Stimulated activated naive CD4-positive, alpha-beta T cell treated with Interleukin-2 at 50 U/mL for 16 hours (primary cell): ENCODE measurements around the gene CRIP1.
A peak's percentile ranks its signal among the peaks of the same experiment; 100 is the strongest.

Experiments
- DNase-seq: peaks from one replicate; lab custom pipeline; 2025; lab: John Stamatoyannopoulos, UW

Gene CRIP1, protein sequence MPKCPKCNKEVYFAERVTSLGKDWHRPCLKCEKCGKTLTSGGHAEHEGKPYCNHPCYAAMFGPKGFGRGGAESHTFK

GRCh38 chr14:105486163-105486973, at the start of gene CRIP1:
TSS of gene CRIP1 (plus strand) at chr14:105486886. CDS start at chr14:105487260, 374 bp downstream.
- DNase-seq: no peak

DNA sequence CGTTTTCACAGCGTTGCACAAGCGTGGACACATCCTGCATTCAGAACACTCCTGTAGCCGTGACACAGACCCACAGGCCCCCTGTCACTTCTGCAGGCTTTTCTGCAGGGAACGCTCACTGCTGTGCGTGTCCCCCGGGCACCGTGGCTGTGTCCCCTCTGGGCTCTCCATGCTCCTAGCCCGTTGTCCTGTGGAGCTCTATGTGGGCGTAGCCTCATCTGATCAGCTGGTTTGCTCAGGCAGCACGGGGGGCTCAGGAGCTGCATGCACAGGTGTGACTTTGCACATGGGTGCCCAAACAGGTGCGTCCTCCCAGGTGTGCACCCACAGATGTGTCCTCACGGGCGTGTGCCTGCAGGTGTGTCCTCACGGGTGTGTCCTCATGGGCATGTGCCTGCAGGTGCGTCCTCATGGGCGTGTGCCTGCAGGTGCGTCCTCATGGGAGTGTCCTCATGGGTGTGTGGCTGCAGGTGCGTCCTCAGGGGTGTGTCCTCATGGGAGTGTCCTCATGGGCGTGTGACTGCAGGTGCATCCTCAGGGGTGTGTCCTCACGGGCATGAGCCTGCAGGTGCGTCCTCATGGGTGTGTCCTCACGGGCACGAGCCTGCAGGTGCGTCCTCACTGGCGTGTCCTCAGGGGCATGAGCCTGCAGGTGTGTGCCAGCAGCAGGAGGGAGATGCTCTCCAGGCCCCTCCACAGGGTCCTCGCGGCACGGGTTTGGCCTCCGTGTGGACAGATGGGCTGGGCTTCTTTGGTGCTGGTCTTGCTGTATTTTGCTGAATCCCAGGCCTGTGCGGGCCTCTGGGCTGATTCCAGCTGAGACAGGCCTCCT, 49.6 kb upstream of the CRIP1 start:
- no peak for DNase-seq

- DNase-seq: no peak
These were observed 48.8 kb upstream of the CRIP1 start for GRCh38 chr14:105437723-105438500.

DNA sequence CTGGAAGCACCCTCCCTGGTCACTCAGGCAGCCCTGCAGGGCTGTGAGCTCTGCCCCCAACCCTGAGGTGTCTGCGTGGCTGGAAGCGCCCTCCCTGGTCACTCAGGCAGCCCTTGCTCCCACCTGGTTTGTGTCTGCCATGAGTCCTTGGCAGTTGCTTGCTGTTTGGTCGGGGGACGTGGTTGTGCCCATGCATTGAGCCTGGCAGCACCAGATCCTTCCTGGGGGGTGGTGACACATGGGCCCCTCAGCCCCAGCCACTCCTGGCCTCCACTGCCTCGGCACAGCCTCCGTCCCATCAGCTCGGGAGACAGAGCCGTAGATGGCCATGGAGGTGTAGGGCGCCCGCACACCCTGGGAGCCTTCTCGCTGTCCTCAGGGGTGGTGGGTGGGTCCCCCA, 47.5 kb upstream of the CRIP1 start:
- DNase-seq: no peak

DNA sequence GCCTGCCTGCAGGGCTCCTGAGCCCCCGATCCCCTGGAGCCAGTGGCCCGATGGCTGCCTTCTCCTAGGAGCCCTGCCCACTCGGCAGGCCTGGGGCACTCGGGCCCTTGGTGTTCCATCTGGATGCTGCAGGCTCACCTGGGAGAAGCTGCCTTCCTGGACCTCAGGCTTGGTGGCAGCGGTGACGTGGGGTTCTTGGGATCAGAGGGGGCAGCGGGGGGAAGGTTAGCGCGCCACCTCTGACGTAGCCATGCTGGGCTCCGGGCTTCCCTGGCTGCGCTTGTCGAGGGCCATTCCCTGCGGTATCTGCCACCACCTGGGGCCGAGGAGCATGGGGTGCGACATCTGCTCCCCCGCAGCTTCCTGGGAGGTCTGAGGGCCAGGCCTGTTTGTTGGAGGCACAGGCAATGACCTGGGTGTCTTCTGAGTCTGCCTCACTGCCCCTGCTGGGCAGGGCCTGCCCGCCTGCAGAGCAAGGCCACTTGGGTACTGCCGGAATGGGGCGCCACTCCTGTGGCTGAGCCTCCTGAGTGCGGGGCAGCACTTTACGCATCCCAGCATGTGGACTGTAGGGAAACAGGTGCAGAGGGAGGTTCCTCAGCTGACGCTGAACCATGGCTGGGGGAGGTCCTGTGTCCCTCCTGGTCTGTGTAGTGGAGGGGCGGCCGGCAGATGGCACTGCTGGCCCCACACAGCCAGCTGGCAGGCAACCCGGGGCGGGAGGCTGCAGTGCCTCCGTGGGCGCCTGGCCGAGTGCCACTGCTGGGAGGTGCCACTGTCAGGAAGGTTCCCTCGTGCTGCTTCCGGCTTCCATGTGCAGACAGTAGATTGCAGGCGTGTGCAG, 46.8 kb upstream of the CRIP1 start:
- DNase-seq: no peak

DNA sequence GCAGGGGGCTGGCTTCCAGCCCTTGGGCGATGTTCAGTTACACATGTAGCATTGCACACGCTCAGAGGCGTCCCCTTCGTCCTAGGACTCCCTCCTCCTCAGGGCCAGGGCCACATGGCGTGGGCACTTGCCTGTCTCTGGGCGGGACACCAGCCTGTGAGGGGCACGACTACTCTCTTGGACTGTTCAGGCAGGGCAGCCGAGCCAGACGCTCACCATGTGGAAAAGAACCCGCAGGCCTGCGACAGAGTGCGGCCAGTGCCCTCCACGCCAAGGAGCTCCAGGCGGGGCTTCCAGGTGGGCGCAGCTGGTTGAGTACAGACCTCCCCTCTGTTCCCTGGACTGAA, 46.2 kb upstream of the CRIP1 start:
- DNase-seq: no peak

- no peak for DNase-seq
These were observed 45.7 kb upstream of the CRIP1 start for GRCh38 chr14:105440992-105441391.

DNA sequence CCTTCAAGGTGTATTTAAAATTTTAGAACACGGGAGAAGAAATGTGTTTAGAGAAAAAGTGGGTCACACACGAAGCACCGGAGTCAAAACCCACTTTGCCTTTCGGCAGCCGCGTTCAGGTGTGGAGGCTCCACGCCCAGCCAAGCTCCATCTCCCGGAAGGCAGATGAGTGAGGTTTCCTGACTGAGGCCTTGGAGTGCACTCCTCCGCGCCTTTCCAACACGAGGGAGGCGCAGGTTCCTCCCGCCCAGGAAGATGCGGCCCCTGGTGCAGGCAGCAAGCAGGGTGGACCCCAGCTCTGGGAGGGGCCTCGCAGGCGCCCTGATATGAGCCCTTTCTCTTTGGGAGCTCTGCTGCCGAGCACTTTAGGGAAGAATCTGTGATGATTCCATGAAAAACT, 44.6 kb upstream of the CRIP1 start:
- no peak for DNase-seq

GRCh38 chr14:105442834-105443233, 43.9 kb upstream of the CRIP1 start:
- DNase-seq: no peak

DNA sequence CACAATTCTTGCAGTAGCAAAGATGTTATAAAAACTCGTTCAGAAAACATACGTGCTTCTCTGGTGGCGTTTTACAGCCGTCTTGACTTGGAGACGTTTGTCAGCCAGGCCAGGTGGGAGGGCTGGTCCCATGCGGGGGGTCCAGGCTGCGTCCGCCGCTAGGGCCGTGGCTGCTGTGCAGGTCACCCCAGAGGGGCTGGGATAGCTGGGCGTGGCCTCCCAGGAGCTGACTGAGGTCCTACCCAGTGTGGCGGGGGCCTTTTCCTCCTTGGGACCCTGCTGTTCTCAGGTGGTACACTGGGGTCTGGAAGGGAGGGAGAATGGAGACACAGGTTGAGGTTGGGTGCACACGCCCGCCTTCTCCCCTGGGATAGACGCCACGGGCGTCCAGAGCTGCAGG, 41.8 kb upstream of the CRIP1 start:
- DNase-seq: no peak

DNA sequence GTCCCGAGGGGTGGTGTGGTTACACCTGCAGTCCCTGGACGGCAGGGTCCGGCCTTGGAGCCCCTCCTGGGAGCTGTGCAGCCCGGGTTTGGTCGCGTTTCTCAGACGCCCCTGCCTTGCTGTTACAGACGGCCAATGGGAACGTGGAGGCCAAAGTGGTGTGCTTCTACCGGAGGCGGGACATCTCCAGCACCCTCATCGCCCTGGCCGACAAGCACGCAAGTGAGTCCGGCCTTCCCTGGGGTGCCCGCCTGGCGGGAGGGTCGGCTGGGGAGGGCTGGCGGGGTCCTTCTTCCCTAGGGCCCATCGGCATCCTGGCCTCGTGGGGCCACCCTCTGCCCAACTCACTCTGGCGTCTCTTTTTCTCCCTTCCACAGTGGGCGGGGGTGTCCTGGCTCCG, 41.4 kb upstream of the CRIP1 start:
- DNase-seq: no peak

DNA sequence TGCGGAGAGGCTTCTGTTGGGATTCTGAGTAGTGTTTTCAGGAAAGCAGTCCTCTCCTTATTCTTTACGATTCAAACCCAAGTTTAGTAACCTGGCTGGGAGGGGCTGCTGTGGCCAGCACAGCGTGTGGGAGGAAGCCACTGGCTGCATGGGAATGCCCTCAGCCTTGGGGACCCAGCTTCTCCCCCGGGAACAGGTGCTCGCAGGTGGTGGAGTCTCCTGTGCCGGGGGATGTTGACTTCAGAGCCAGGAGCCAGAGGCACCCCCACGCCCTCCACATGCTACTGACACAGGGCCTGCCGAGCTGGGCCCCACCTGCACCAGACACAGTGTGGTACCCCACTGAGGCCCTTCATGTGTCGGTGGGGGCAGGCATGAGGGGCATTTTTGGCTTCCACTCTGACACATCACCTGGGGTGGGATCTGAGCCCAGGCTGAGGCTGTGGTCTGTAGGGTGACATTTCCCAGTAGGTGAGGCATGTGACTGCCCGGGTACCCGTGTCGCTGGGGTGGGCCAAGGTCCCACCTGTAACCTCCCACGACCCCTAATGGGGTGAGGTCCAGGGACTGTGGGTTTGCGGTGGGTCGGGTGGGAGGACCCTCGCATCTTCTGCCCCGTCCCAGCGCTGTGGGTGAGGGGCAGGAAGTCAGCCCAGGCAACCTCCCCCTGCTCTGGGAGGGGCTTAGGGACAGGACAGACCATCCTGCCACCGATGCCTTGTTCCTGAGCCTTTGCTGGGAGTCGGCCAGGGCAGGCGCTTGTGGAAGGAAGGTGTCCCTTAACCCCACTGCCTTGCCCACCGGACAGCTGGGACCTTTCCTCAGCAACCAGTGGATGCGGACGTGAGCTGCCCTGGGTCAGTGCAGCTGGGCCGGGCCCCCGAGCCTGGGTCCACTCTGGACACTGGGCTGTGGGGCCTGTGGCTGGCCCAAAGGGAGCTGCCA, 40.5 kb upstream of the CRIP1 start:
- no peak for DNase-seq

DNA sequence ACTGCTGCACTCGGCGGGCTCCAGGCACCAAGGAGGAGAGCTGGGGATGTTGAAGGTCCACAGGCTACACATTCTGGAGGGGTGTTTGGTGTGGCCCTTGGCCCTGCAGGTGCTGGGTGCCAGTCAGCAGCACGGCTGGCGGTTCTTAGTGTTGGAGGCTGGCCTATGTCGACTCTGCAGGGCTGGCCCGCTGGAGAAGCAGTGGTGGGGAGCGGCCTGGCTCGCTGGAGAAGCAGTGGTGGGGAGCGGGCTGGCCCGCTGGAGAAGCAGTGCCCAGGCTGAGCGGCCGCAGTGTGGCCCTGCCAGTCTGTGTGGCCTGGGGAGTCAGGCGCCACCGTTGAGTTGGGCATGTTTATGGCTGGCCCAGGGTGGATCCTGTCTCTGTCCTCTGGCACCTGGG, 39.7 kb upstream of the CRIP1 start:
- DNase-seq: no peak

GRCh38 chr14:105447651-105448640, 38.7 kb upstream of the CRIP1 start:
- DNase-seq: no peak

- peak; percentile 34 for DNase-seq
These were observed 38.0 kb upstream of the CRIP1 start for GRCh38 chr14:105448706-105449111.

GRCh38 chr14:105449276-105450122, 37.2 kb upstream of the CRIP1 start:
- no peak for DNase-seq

DNA sequence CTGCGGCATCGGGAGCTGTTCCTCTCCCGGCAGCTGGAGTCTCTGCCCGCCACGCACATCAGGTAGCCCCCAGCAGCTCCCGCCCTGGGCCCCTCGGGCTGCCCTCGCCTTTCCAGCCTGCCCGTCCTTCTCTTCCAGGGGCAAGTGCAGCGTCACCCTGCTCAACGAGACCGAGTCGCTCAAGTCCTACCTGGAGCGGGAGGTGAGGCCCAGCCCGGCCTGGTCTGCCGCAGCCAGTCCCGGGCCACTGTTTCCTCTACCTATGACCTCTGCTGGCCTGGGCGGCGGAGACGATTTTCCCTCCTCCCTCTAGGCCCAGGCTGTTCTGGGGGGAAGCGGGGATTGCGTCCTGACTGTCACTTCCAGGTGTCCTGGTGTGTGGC, 36.6 kb upstream of the CRIP1 start:
- DNase-seq: no peak
